H9 (cell line): ENCODE data around the gene RXFP1. TPM values are rescaled to one million over a fixed set of nuclear protein-coding genes. Genes with fewer than 3 reads are reported as not detected.

Experiments used
- DNase-seq: peaks from one replicate; pipeline ENCODE4 v3.0.0-alpha.2; 2017
- H2AFZ ChIP-seq: one replicate; pipeline ENCODE4 v1.6.1; 2013; ENCODE audit warnings: mild to moderate bottlenecking, low read length, control low read depth, moderate library complexity
- H2AK5ac ChIP-seq: 2 replicates; pipeline ENCODE4 v1.6.1; 2013; ENCODE audit warnings: low read length, control low read depth, mixed read lengths; ENCODE audit not compliant: insufficient read length
- H2BK120ac ChIP-seq: one replicate; pipeline ENCODE4 v1.6.1; 2013; ENCODE audit warnings: low read depth, mild to moderate bottlenecking, low read length, control low read depth, inconsistent platforms; ENCODE audit not compliant: poor library complexity, severe bottlenecking
- H2BK12ac ChIP-seq: 2 replicates; pipeline ENCODE4 v1.6.1; 2013; ENCODE audit warnings: low read length, control low read depth, mixed read lengths, low read depth; ENCODE audit not compliant: insufficient read length
- H2BK15ac ChIP-seq: 2 replicates; pipeline ENCODE4 v1.6.1; 2013; ENCODE audit warnings: low read depth, low read length, control low read depth
- H2BK20ac ChIP-seq: one replicate; pipeline ENCODE4 v1.6.1; 2013; ENCODE audit warnings: low read depth, mild to moderate bottlenecking, low read length, control low read depth, inconsistent platforms; ENCODE audit not compliant: poor library complexity, severe bottlenecking
- H2BK5ac ChIP-seq: 2 replicates; pipeline ENCODE4 v1.6.1; 2013; ENCODE audit warnings: low read length, control low read depth, mixed read lengths; ENCODE audit not compliant: insufficient read length
- H3K14ac ChIP-seq: 2 replicates; pipeline ENCODE4 v1.6.1; 2013; ENCODE audit warnings: low read length, control low read depth; ENCODE audit not compliant: insufficient read depth
- H3K18ac ChIP-seq: 2 replicates; pipeline ENCODE4 v1.6.1; 2013; ENCODE audit warnings: low read depth, mild to moderate bottlenecking, mixed read lengths, low read length, control low read depth; ENCODE audit not compliant: insufficient read length
- H3K23ac ChIP-seq: 2 replicates; pipeline ENCODE4 v1.6.1; 2013; ENCODE audit warnings: low read length, control low read depth, mixed read lengths, low read depth; ENCODE audit not compliant: insufficient read length
- H3K23me2 ChIP-seq: 2 replicates; pipeline ENCODE4 v1.6.1; 2013; ENCODE audit warnings: low read depth, mild to moderate bottlenecking, mixed read lengths, low read length, control low read depth; ENCODE audit not compliant: insufficient read length, poor library complexity, severe bottlenecking
- H3K27ac ChIP-seq: 2 replicates; pipeline ENCODE4 v1.5.1; 2013; ENCODE audit warnings: low read length, control low read depth, mixed read lengths, low read depth; ENCODE audit not compliant: insufficient read length
- H3K27me3 ChIP-seq: 2 replicates; pipeline ENCODE4 v1.6.1; 2013; ENCODE audit warnings: low read length, control low read depth, inconsistent platforms; ENCODE audit not compliant: insufficient read depth
- H3K4ac ChIP-seq: 2 replicates; pipeline ENCODE4 v1.6.1; 2013; ENCODE audit warnings: low read depth, mild to moderate bottlenecking, control low read depth, inconsistent platforms, low read length, moderate library complexity
- H3K4me1 ChIP-seq: 2 replicates; pipeline ENCODE4 v1.6.1; 2013; ENCODE audit warnings: low read length, control low read depth, inconsistent platforms; ENCODE audit not compliant: insufficient read depth
- H3K4me2 ChIP-seq: 2 replicates; pipeline ENCODE4 v1.6.1; 2013; ENCODE audit warnings: low read length, control low read depth, mixed read lengths; ENCODE audit not compliant: insufficient read length, insufficient read depth
- H3K56ac ChIP-seq: 2 replicates; pipeline ENCODE4 v1.6.1; 2013; ENCODE audit warnings: low read depth, mild to moderate bottlenecking, mixed read lengths, low read length, control low read depth; ENCODE audit not compliant: insufficient read length
- H3K79me1 ChIP-seq: 2 replicates; pipeline ENCODE4 v1.6.1; 2013; ENCODE audit warnings: low read depth, mild to moderate bottlenecking, moderate library complexity, low read length, control low read depth, inconsistent platforms; ENCODE audit not compliant: insufficient read depth, poor library complexity, severe bottlenecking
- H3K79me2 ChIP-seq: 2 replicates; pipeline ENCODE4 v1.6.1; 2013; ENCODE audit warnings: low read length, control low read depth, inconsistent platforms; ENCODE audit not compliant: insufficient read depth
- H3K9ac ChIP-seq: 2 replicates; pipeline ENCODE4 v1.6.1; 2013; ENCODE audit warnings: low read length, control low read depth, mixed read lengths; ENCODE audit not compliant: insufficient read length; ENCODE audit errors: extremely low read depth
- H3K9me3 ChIP-seq: one replicate; pipeline ENCODE4 v1.6.1; 2013; ENCODE audit warnings: low read depth, low read length, inconsistent platforms; ENCODE audit not compliant: control insufficient read depth
- H3T11ph ChIP-seq: one replicate; pipeline ENCODE4 v1.6.1; 2013; ENCODE audit warnings: mild to moderate bottlenecking, low read length, control low read depth, inconsistent platforms
- H4K20me1 ChIP-seq: one replicate; pipeline ENCODE4 v1.6.1; 2013; ENCODE audit not compliant: control insufficient read depth, insufficient read length, insufficient read depth
- H4K5ac ChIP-seq: 2 replicates; pipeline ENCODE4 v1.6.1; 2013; ENCODE audit warnings: low read depth, mild to moderate bottlenecking, mixed read lengths, low read length, control low read depth; ENCODE audit not compliant: insufficient read length
- H4K8ac ChIP-seq: replicated peaks from 2 replicates; pipeline ENCODE4 v1.6.1; 2013; ENCODE audit warnings: low read length, control low read depth, mixed read lengths, low read depth; ENCODE audit not compliant: insufficient read length
- H4K91ac ChIP-seq: 2 replicates; pipeline ENCODE4 v1.6.1; 2013; ENCODE audit warnings: low read depth, mild to moderate bottlenecking, moderate library complexity, mixed read lengths, low read length, control low read depth; ENCODE audit not compliant: insufficient read length
- H3K27ac Mint-ChIP-seq, 3 experiments: 2 replicates in 2 of 3; 3 replicates in 1 of 3; pipeline ENCODE4 v1.8.0; 2020 to 2021; ENCODE audit warnings: mixed read lengths in 3 of 3, mild to moderate bottlenecking in 1 of 3, moderate library complexity in 1 of 3
- H3K27me3 Mint-ChIP-seq: 2 replicates; pipeline ENCODE4 v1.8.0; 2021; ENCODE audit warnings: low read depth, mild to moderate bottlenecking, moderate library complexity, mixed read lengths
- H3K36me3 Mint-ChIP-seq, 3 experiments: 2 replicates in 2 of 3; 3 replicates in 1 of 3; pipeline ENCODE4 v1.8.0; 2020 to 2021; ENCODE audit warnings: low read depth in 3 of 3, mixed read lengths in 3 of 3; ENCODE audit not compliant: insufficient read depth in 1 of 3
- H3K4me1 Mint-ChIP-seq, 2 experiments: 2 replicates each; pipeline ENCODE4 v1.8.0; 2020; ENCODE audit warnings: mixed read lengths in 2 of 2
- H3K4me3 Mint-ChIP-seq, 2 experiments: 2 replicates in 1 of 2; 3 replicates in 1 of 2; pipeline ENCODE4 v1.8.0; 2020 to 2021; ENCODE audit warnings: mild to moderate bottlenecking in 2 of 2, mixed read lengths in 2 of 2, moderate library complexity in 1 of 2
- H3K9me3 Mint-ChIP-seq, 2 experiments: 2 replicates in 1 of 2; 3 replicates in 1 of 2; pipeline ENCODE4 v1.8.0; 2020; ENCODE audit warnings: mild to moderate bottlenecking in 2 of 2, mixed read lengths in 2 of 2, moderate library complexity in 1 of 2
- WGBS: extraction: QIAGEN DNeasy Blood & Tissue Kit; methylation state at CpG from one replicate; pipeline ENCODE4 v1.1.7; 2013; ENCODE audit warnings: missing lambda C conversion rate, low lambda C conversion rate, mixed read lengths; ENCODE audit not compliant: insufficient read length; ENCODE audit errors: extremely low coverage; 5-methylcytosine and 5-hydroxymethylcytosine counted together
- total RNA-seq: library from RNA; stranded (reverse); gene quantifications from 2 replicates; pipeline ENCODE4 v1.2.1, GENCODE V29; 2021
- TF ChIP-seq, protein P1 (sequence below): fragments of 200-600 bp; sonication (generic); conservative IDR thresholded peaks from 3 replicates; pipeline ENCODE4 v1.8.0; 2021; ENCODE audit warnings: antibody characterized with exemption, mild to moderate bottlenecking

RXFP1 gene
- total RNA-seq, 1 experiment from 2014 or later: 0.17 TPM

DNA sequence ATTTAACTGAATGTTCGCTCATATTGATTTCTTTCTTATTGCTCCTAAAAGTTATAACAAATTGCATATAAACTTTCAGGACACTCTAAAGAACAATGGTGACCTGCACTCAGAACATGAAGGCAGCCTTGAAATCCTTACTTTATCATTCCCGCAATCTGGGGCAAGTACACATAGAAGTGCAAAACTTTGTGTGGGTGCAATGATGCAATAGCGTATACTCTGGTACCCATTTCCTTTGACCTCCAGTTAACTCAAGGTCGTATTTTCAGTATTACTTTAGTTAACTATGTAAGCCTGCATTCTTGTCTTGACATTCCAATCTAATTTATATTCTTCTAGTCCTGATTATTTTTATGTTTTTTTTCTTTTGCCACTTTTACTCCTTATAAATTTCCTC lies 85.3 kb downstream of the RXFP1 start:
- Mint-ChIP-seq H3K4me3 (no peak overlapping the region), H3K36me3 (no peaks in the 10 kb centered on the region; a peak in 2 of 7 replicates), H3K9me3 (no peaks in the 10 kb centered on the region), H3K27ac (no peak overlapping the region), H3K4me1 (peaks cover 9 to 12% of the 10 kb centered on the region in 2 experiments), H3K27me3 (no peaks in the 10 kb centered on the region)
- no peak overlapping the region for H2BK20ac ChIP-seq
- H3K9ac ChIP-seq: no peak overlapping the region
- H2BK15ac ChIP-seq: no peak overlapping the region
- H2AK5ac ChIP-seq: no peak overlapping the region
- H3K23ac ChIP-seq: no peak overlapping the region
- H2BK5ac ChIP-seq: no peak overlapping the region
- no peak overlapping the region for H4K8ac ChIP-seq
- H3K56ac ChIP-seq: no peak overlapping the region
- no peaks in the 10 kb centered on the region for H3K27me3 ChIP-seq
- no peak overlapping the region for H2BK12ac ChIP-seq
- no CpG with 5 or more reads among the region's 4 CpGs for WGBS
- H3K4ac ChIP-seq: no peak overlapping the region
- no peaks in the 10 kb centered on the region for H4K20me1 ChIP-seq
- H4K91ac ChIP-seq: no peak overlapping the region
- TF ChIP-seq, protein P1, sequence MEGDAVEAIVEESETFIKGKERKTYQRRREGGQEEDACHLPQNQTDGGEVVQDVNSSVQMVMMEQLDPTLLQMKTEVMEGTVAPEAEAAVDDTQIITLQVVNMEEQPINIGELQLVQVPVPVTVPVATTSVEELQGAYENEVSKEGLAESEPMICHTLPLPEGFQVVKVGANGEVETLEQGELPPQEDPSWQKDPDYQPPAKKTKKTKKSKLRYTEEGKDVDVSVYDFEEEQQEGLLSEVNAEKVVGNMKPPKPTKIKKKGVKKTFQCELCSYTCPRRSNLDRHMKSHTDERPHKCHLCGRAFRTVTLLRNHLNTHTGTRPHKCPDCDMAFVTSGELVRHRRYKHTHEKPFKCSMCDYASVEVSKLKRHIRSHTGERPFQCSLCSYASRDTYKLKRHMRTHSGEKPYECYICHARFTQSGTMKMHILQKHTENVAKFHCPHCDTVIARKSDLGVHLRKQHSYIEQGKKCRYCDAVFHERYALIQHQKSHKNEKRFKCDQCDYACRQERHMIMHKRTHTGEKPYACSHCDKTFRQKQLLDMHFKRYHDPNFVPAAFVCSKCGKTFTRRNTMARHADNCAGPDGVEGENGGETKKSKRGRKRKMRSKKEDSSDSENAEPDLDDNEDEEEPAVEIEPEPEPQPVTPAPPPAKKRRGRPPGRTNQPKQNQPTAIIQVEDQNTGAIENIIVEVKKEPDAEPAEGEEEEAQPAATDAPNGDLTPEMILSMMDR: no peak
- H3K14ac ChIP-seq: no peak overlapping the region
- H3K79me2 ChIP-seq: no peaks in the 10 kb centered on the region
- DNase-seq: no peak
- H3K9me3 ChIP-seq: no peaks in the 10 kb centered on the region
- H3K27ac ChIP-seq: no peak overlapping the region
- H3K18ac ChIP-seq: no peak overlapping the region
- H3T11ph ChIP-seq: no peak overlapping the region
- no peak overlapping the region for H2BK120ac ChIP-seq
- no peak overlapping the region for H4K5ac ChIP-seq
- H3K4me1 ChIP-seq: peaks cover 10% of the 10 kb centered on the region; the same call in 1 of the 2 replicates
- H3K4me2 ChIP-seq: no peak overlapping the region
- no peaks in the 10 kb centered on the region for H3K79me1 ChIP-seq
- H3K23me2 ChIP-seq: no peaks in the 10 kb centered on the region
- no peak overlapping the region for H2AFZ ChIP-seq
